ENCODE measurements around the gene PDE4D.

Gene PDE4D

DNA sequence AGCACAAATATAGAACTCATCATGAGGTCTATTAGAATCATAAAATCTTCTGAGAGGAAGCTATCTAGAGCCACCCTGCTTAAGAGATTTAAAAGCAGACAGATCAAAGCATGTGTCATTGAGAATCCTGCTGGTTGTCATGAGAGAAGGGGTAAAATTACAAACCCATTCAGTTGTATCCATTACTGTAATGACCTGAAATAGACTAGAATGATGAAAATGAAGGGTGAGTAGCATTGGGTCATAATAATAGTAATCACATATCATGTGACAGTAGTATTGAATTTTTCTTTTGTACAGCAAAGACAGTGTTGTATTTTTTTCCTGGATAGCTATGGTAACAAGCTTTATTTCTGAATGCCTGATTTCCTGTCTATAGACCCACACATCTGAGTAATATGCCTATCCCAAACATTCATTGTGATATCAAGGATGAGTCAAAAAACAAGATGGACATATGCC is 149.0 kb downstream of the PDE4D start:
- no peak for DNase-seq (ENCODE audit: low read depth, low spot score)

GRCh38 chr5:59741599-59741998 is 151.9 kb downstream of the PDE4D start:
- DNase-seq (ENCODE audit: low read depth, low spot score): no peak

DNA sequence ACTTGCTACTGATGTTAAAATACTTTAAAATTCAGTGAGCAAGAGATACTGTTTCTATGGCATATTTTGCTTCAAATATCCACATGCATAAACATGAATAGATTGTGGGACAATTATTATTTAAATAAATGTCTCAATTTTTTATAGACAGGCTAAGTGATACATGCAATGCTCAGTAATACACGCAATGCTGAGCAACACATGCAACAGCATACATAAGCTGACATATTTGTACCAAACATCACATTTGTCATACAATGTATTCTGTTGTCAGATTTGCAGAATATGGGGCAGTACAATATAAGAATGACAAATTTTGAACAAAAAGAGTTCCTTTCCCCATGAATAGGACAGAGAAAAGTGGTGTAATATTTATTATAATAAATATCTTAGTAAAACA is 155.5 kb downstream of the PDE4D start:
- DNase-seq (ENCODE audit: low read depth, low spot score): no peak

- no peak for DNase-seq (ENCODE audit: low read depth, low spot score)
These were observed 160.7 kb downstream of the PDE4D start for GRCh38 chr5:59732806-59733205.

- DNase-seq (ENCODE audit: low read depth, low spot score): no peak
These were observed 161.2 kb downstream of the PDE4D start for GRCh38 chr5:59732301-59732700.

GRCh38 chr5:59731809-59732208 is 161.7 kb downstream of the PDE4D start:
- DNase-seq (ENCODE audit: low read depth, low spot score): no peak

- DNase-seq (ENCODE audit: low read depth, low spot score): no peak
These were observed 163.7 kb downstream of the PDE4D start for GRCh38 chr5:59729820-59730219.

GRCh38 chr5:59729357-59729756 is 164.2 kb downstream of the PDE4D start:
- DNase-seq (ENCODE audit: low read depth, low spot score): no peak

DNA sequence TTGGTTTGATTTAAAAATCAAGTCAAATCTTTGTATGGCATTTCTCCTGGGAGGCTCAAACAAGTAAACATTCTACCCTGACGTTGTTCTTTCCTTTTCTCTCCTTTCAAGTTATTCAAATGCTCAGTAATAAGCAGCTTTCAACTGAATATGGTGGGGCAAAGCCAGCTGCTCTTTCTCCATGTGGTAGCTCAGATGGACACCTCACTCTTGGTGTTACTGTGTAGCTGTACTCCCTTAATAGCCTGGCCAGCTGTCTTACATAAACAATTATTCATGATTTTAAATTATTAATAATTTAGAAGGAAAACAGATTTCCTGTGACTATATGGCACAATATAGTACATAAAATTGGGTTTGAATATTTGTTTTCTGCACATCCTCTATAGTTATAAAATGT is 165.2 kb downstream of the PDE4D start:
- DNase-seq (ENCODE audit: low read depth, low spot score): no peak

DNA sequence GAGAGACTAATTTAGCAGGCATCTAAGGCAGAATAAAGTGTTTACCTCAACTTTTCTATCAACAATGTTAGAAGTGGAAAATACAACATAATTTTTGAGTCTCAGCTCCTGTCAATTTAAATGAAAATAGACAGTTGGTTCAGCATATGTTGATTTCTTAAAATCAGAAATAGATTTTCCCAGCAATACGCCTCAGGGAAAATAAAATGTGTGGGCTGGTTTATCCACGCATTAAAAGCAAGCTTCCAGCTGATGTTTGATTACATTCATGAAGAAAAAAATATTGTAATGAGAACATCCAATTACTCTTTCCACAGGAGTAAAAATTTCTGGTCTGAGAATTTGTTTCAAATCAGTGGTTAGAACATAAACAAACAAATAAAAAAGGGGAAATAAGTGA is 166.3 kb downstream of the PDE4D start:
- DNase-seq (ENCODE audit: low read depth, low spot score): no peak

- no peak for DNase-seq (ENCODE audit: low read depth, low spot score)
These were observed 168.1 kb downstream of the PDE4D start for GRCh38 chr5:59725392-59725767.

GRCh38 chr5:59724482-59725391 is 168.8 kb downstream of the PDE4D start:
- DNase-seq (ENCODE audit: low read depth, low spot score): no peak

DNA sequence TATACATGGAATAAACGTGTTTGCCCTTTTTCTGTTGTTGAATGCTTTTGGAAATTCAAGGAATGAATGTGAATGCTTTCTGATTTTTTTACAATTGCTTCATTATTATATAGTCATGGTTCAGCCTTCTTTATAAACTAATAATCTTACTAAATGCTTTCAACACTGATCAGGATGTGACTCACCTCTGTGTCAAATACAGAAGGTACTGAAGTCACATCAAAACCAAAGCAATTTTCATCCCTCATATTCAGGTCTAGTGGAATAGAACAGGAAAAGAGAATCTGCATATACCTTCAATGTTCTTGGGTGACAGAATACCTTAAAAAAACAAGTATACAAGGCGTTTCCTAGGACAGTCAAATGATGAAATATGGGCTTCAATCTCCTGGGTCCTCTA is 170.7 kb downstream of the PDE4D start:
- DNase-seq (ENCODE audit: low read depth, low spot score): no peak

DNA sequence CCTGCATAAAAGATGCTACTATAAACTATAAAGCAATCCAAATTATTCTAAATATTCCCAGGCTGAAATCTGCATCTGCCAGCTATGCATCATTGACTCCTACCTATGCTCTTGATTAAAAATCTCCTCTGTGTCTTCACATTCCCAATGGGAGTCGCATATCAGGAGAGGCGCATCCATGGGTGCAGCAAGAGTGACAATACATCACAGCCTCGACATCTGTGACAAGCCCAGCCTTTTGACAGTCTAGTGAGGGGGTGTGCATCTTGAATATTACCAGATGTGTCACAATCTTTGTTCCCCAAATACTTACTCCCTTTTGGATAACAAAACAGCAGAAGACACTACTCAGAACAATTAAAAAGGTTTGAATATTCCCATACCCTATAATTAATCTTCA is 171.8 kb downstream of the PDE4D start:
- DNase-seq (ENCODE audit: low read depth, low spot score): no peak

- DNase-seq (ENCODE audit: low read depth, low spot score): no peak
These were observed 173.5 kb downstream of the PDE4D start for GRCh38 chr5:59720063-59720462.

GRCh38 chr5:59716966-59717500 is 176.5 kb downstream of the PDE4D start:
- no peak for DNase-seq (ENCODE audit: low read depth, low spot score)

DNA sequence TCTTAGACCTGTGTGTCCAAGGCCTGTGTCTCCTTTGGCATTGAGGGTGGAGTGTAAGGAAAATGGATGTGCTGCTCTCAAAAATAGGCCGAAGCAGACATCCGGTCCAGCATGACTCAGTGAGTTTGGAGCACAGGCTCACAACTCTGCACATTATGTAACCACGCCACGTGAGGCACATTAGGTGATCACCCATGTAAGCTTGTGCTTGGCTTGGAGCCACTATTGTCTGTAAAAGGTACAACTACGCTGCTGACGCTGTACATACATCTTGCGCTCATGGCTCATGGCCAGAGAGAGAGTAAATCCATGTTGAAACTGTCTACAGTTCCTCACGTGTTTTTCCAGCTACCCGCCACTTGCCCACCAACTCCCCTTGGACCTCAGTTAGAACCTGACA is 177.5 kb downstream of the PDE4D start:
- DNase-seq (ENCODE audit: low read depth, low spot score): no peak

DNA sequence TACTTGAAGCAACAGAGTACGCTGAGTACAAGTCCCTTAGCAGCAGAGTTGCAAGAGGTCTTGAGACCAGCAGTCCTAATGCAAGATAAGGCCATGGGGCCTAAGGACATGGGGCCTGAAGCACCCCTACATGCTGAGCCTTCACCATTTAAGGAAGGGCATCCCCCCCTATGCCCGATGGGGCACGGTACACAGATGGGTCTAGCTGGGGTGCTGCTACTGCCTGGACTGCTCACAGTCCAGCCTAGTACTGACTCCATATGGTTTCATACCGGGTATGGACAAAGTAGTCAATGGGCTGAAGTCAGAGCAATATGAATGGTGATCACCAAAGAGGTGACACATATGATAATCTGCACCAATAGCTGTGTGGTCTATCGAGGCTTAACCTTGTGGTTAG is 178.3 kb downstream of the PDE4D start:
- DNase-seq (ENCODE audit: low read depth, low spot score): no peak

GRCh38 chr5:59713498-59713844 is 180.1 kb downstream of the PDE4D start:
- DNase-seq (ENCODE audit: low read depth, low spot score): no peak

DNA sequence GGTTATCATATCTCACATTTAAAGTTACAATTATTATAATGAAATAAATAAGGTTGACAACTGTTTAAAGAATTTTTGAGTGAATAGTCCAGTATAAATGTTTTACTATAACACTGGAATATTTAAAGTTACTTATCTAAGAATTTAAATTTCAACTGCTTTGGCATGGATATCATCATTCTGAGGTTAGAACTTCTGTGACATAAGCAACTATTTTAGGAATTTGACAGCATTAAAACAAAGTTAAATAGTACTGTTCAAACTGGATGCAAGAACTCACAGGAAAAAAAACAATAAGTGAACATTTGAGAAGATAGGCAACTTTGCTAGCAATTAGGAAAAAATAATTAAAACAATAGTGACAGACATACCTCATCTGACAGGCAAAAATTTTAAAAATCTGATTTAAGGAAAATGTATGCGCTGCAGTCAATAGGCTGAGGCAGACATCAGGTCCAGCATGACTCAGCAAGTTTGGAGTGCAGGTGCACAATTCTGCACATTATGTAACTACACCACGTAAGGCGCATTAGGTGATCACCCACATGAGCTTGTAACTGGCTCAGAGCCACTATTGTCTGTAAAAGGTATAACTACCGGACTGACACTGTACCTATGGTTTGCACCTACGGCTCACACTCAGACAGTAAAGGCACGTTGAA is 180.6 kb downstream of the PDE4D start:
- no peak for DNase-seq (ENCODE audit: low read depth, low spot score)

- no peak for DNase-seq (ENCODE audit: low read depth, low spot score)
These were observed 182.2 kb downstream of the PDE4D start for GRCh38 chr5:59711310-59711709.

DNA sequence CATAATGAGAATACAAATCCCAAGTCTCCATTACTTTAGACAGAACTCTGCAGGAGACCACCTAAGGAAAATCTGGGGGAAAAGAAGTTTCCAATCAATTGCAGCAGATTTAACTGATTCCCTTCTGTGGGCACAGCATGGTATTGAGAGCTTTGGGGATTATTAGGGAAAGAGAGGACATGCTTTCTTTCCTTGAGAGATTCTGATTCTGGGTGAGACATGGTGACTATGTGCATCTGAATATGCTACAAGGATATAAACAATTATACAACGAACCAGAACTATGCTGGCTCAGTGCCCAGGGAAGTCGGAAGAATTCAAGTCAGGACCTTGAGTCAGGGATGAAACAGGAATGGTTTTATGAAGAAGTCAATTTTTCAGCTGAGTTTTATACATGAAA is 183.7 kb downstream of the PDE4D start:
- DNase-seq (ENCODE audit: low read depth, low spot score): no peak

- DNase-seq (ENCODE audit: low read depth, low spot score): no peak
These were observed 184.1 kb downstream of the PDE4D start for GRCh38 chr5:59709346-59709821.
